ENCODE results near the gene PROSER2. TPM values are rescaled to one million over a fixed set of nuclear protein-coding genes. Genes with fewer than 3 reads are reported as not detected.

Gene PROSER2
- total RNA-seq, 1 experiment from 2014 or later, result 4.1 TPM

GRCh38 chr10:11789956-11790355, 33.2 kb upstream of the PROSER2 start:
- ATAC-seq, result no peak
- intact Hi-C loops (cut with micrococcal nuclease; ENCODE audit: unreplicated experiment), result loop anchor here (10.0 kb wide), 1 partner anchor 195 kb away; no protein-coding TSS in a partner anchor
- no peaks in the 10 kb centered on the region; the same call in 1 of the 2 replicates for H3K27me3 ChIP-seq (ENCODE audit: control insufficient read depth, insufficient read depth, low read length)
- no peaks in the 10 kb centered on the region for H3K36me3 ChIP-seq (ENCODE audit: control insufficient read depth, insufficient read depth, low read length)
- in situ Hi-C loops (cut with HindIII; ENCODE audit: low pct_unique_long_range_greater_than_20kb, low sequenced_read_pairs), result no loop called here
- H3K27ac ChIP-seq (ENCODE audit: low read length), result no peak overlapping the region
- CTCF ChIA-PET, result no interaction called here
- no peaks in the 10 kb centered on the region for H3K4me1 ChIP-seq (ENCODE audit: control insufficient read depth, insufficient read depth, low read length)
- no peak overlapping the region for H3K4me3 ChIP-seq (ENCODE audit: low read depth in 2 of 2, low read length in 2 of 2)
- no TSS peak for BruUV-seq (replicated peaks)
- no peak for TF ChIP-seq CTCF (IDR thresholded peaks at IDR 0.05)
- no peak for TF ChIP-seq TCF7L2 (IDR thresholded peaks at IDR 0.05; ENCODE audit: low read depth, low read length)
- no peak for TF ChIP-seq SIN3A (IDR thresholded peaks at IDR 0.05; ENCODE audit: borderline replicate concordance, insufficient read depth, low read depth, low read length)
- TF ChIP-seq POLR2AphosphoS5 (IDR thresholded peaks at IDR 0.05; ENCODE audit: low read depth, low read length), result no peak
- TF ChIP-seq, protein P1, sequence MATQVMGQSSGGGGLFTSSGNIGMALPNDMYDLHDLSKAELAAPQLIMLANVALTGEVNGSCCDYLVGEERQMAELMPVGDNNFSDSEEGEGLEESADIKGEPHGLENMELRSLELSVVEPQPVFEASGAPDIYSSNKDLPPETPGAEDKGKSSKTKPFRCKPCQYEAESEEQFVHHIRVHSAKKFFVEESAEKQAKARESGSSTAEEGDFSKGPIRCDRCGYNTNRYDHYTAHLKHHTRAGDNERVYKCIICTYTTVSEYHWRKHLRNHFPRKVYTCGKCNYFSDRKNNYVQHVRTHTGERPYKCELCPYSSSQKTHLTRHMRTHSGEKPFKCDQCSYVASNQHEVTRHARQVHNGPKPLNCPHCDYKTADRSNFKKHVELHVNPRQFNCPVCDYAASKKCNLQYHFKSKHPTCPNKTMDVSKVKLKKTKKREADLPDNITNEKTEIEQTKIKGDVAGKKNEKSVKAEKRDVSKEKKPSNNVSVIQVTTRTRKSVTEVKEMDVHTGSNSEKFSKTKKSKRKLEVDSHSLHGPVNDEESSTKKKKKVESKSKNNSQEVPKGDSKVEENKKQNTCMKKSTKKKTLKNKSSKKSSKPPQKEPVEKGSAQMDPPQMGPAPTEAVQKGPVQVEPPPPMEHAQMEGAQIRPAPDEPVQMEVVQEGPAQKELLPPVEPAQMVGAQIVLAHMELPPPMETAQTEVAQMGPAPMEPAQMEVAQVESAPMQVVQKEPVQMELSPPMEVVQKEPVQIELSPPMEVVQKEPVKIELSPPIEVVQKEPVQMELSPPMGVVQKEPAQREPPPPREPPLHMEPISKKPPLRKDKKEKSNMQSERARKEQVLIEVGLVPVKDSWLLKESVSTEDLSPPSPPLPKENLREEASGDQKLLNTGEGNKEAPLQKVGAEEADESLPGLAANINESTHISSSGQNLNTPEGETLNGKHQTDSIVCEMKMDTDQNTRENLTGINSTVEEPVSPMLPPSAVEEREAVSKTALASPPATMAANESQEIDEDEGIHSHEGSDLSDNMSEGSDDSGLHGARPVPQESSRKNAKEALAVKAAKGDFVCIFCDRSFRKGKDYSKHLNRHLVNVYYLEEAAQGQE (IDR thresholded peaks at IDR 0.05; ENCODE audit: insufficient read depth in 1 of 2, low read depth in 2 of 2, low read length in 1 of 2), result no peak
- POLR2A ChIA-PET, result no interaction called here
- no peaks in the 10 kb centered on the region for H3K9me3 ChIP-seq (ENCODE audit: control insufficient read depth, insufficient read depth, low read depth, low read length)
- DNase-seq (ENCODE audit: low read depth, low spot score), result no peak

DNA sequence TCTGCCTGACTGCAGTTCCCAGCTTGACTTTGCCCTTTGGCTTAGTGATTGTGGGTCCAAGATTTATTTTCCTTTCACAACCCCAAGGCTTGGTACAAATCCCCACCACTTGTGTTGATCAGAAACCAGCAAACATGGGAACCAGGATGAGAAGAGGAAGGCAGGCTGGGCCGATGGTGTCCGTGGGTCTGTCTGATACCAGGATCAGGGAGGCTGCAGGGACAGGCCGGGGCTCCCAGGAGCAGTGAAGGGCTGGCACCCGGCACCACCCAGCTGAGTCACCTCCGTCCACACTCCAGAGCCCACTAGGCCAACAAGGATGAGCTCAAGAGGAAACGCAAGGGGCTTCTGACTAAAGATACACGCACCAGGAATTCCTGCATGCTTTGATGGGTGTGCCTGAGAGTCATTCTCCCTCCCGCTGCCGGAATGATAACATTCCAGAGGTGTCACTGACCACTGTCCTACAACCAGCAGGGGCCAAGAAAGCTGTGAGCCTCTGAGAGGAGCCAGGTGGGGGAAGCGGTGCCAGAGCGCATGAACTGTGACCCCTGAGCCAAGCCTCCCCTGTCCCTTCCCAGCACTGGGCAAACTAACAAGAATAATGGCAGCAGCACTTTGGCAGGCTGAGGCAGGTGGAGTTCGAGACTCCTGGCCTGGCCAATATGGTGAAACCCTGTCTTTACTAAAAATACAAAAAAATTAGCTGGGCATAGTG, 29.2 kb upstream of the PROSER2 start:
- Histone ChIP-seq H3K27me3 (ENCODE audit: control insufficient read depth, insufficient read depth, low read length) (no peaks in the 10 kb centered on the region; the same call in 1 of the 2 replicates), H3K36me3 (ENCODE audit: control insufficient read depth, insufficient read depth, low read length) (no peaks in the 10 kb centered on the region), H3K9me3 (ENCODE audit: control insufficient read depth, insufficient read depth, low read depth, low read length) (no peaks in the 10 kb centered on the region), H3K4me1 (ENCODE audit: control insufficient read depth, insufficient read depth, low read length) (no peaks in the 10 kb centered on the region), H3K4me3 (ENCODE audit: low read depth in 2 of 2, low read length in 2 of 2) (no peak overlapping the region), H3K27ac (ENCODE audit: low read length) (no peak overlapping the region)
- BruUV-seq (replicated peaks), result no TSS peak
- ChIA-PET CTCF (interaction anchor here (0.6 to 0.9 kb wide), 3 partner anchors 15 to 193 kb away, joined by 3 to 11 read pairs (median 4); no protein-coding TSS in a partner anchor), POLR2A (no interaction called here)
- no peak for DNase-seq (ENCODE audit: low read depth, low spot score)
- ATAC-seq, result no peak
- in situ Hi-C loops (cut with HindIII; ENCODE audit: low pct_unique_long_range_greater_than_20kb, low sequenced_read_pairs) (no loop called here), intact Hi-C loops (cut with micrococcal nuclease; ENCODE audit: unreplicated experiment) (no loop called here)
- TF ChIP-seq POLR2AphosphoS5 (IDR thresholded peaks at IDR 0.05; ENCODE audit: low read depth, low read length), result no peak
- no peak for TF ChIP-seq SIN3A (IDR thresholded peaks at IDR 0.05; ENCODE audit: borderline replicate concordance, insufficient read depth, low read depth, low read length)
- TF ChIP-seq CTCF (IDR thresholded peaks at IDR 0.05), result no peak
- TF ChIP-seq, protein P1 (IDR thresholded peaks at IDR 0.05; ENCODE audit: insufficient read depth in 1 of 2, low read depth in 2 of 2, low read length in 1 of 2), result no peak
- TF ChIP-seq TCF7L2 (IDR thresholded peaks at IDR 0.05; ENCODE audit: low read depth, low read length), result no peak

All from Panc1 (cell line).